AG10803 (cell line): Measurements from ENCODE around the gene ZPR1.

Source experiments
- DNase-seq: peaks from one replicate; pipeline ENCODE4 v3.0.0; 2010; ENCODE audit warnings: low read depth
- H3K4me3 ChIP-seq: 2 replicates; pipeline ENCODE4 v1.5.1; 2011; ENCODE audit warnings: mild to moderate bottlenecking, low read length, control low read depth
- TF ChIP-seq, protein P1 (sequence below): conservative IDR thresholded peaks from 2 replicates; pipeline ENCODE4 v1.5.1; 2011; ENCODE audit warnings: mild to moderate bottlenecking, low read length, control low read depth, inconsistent platforms

Gene ZPR1

DNA sequence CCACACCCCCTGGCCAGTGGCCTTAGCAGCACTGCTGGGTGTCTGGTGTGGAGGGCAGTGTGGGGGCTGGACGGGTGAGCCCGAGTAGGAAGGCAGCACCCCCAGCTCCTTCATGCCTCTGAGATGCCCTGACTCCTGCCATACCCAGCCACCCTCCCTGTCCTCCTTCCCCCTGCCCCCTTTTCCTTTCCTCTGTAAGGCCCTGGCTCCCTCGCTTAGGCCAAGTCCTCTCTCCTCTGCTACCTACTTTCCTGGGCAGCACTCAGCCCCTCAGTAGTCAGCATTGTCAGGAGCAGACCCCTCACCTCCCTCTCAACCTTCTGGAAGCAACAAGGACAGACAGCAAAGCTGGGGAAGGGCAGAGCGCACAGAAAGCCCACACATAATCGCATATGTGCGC lies 63.0 kb downstream of the ZPR1 start:
- DNase-seq: no peak
- TF ChIP-seq, protein P1, sequence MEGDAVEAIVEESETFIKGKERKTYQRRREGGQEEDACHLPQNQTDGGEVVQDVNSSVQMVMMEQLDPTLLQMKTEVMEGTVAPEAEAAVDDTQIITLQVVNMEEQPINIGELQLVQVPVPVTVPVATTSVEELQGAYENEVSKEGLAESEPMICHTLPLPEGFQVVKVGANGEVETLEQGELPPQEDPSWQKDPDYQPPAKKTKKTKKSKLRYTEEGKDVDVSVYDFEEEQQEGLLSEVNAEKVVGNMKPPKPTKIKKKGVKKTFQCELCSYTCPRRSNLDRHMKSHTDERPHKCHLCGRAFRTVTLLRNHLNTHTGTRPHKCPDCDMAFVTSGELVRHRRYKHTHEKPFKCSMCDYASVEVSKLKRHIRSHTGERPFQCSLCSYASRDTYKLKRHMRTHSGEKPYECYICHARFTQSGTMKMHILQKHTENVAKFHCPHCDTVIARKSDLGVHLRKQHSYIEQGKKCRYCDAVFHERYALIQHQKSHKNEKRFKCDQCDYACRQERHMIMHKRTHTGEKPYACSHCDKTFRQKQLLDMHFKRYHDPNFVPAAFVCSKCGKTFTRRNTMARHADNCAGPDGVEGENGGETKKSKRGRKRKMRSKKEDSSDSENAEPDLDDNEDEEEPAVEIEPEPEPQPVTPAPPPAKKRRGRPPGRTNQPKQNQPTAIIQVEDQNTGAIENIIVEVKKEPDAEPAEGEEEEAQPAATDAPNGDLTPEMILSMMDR: no peak
- H3K4me3 ChIP-seq: no peak overlapping the region
